Memory B cell (primary cell): ENCODE results near the gene NCOA1.
"Not testable (repeated sequence)": the region's sequence is repeated elsewhere in the genome, so short reads cannot be mapped to it uniquely, and the experiment has no call there.

ENCODE experiments used
- ATAC-seq: fragments of 150-1000 bp; cut with Tn5 transposase; 2 replicates; pipeline ENCODE4 v1.10.0; 2021; ENCODE audit warnings: low read depth, mild to moderate bottlenecking, moderate library complexity
- DNase-seq, 2 donors: peaks; one replicate each; pipeline ENCODE4 v3.0.0; 2022; ENCODE audit warnings: low spot score in 2 of 2
- H3K27ac Mint-ChIP-seq: one replicate; pipeline ENCODE4 v1.8.0; 2022; ENCODE audit warnings: mild to moderate bottlenecking, moderate library complexity, mixed read lengths
- H3K27me3 Mint-ChIP-seq: one replicate; pipeline ENCODE4 v1.8.0; 2022; ENCODE audit warnings: mixed read lengths
- H3K36me3 Mint-ChIP-seq: one replicate; pipeline ENCODE4 v1.8.0; 2022; ENCODE audit warnings: mild to moderate bottlenecking, mixed read lengths
- H3K4me1 Mint-ChIP-seq: one replicate; pipeline ENCODE4 v1.8.0; 2022; ENCODE audit warnings: mixed read lengths
- H3K4me3 Mint-ChIP-seq: one replicate; pipeline ENCODE4 v1.8.0; 2022; ENCODE audit warnings: mild to moderate bottlenecking, moderate library complexity, mixed read lengths
- H3K9me3 Mint-ChIP-seq: one replicate; pipeline ENCODE4 v1.8.0; 2022; ENCODE audit warnings: mixed read lengths

The NCOA1 gene

DNA sequence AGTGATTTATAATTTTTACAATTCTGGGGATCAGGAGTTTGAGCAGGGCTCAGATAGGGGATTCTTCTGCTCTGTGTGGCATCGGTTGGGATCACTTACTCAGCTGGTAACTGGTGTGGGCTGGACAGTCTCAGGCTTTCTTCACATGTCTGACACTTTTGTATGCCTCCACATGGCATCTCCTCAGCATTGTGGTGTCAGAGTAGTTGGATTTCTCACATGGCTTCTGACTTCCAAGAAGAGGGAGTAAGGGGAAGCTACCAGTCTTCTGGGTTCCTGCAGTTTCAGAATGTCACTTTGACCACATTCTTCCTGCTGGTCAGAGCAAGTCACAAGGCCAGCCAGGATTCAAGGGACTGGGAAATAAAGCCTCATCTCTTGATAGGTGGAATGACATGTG, 55.6 kb downstream of the NCOA1 start:
- H3K4me3 Mint-ChIP-seq: no peak overlapping the region
- no peak overlapping the region for H3K27ac Mint-ChIP-seq
- H3K4me1 Mint-ChIP-seq: peaks cover 16% of the 10 kb centered on the region
- peaks cover 17% of the 10 kb centered on the region for H3K9me3 Mint-ChIP-seq
- peaks cover 31% of the 10 kb centered on the region for H3K36me3 Mint-ChIP-seq
- DNase-seq (no peak), ATAC-seq (no peak)
- H3K27me3 Mint-ChIP-seq: no peaks in the 10 kb centered on the region

DNA sequence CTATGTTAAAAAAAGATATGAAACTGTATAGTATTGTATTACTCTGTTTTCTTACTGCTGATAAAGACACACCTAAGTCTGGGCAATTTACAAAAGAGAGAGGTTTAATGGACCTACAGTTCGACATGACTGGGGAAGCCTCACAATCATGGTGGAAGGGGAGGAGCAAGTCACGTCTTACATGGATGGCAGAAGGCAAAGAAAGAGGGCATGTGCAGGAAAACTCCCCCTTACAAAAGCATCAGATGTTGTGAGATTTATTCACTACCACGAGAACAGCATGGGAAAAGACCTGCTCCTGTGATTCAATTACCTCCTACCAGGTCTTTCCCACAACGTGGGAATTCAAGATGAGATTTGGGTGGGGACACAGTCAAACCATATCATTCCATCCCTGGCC, 57.0 kb downstream of the NCOA1 start:
- no peak overlapping the region for H3K4me3 Mint-ChIP-seq
- peaks cover 18% of the 10 kb centered on the region for H3K4me1 Mint-ChIP-seq
- H3K27ac Mint-ChIP-seq: no peak overlapping the region
- peaks cover 26% of the 10 kb centered on the region for H3K36me3 Mint-ChIP-seq
- DNase-seq (no peak), ATAC-seq (no peak)
- peaks cover 13% of the 10 kb centered on the region for H3K9me3 Mint-ChIP-seq
- H3K27me3 Mint-ChIP-seq: no peaks in the 10 kb centered on the region

DNA sequence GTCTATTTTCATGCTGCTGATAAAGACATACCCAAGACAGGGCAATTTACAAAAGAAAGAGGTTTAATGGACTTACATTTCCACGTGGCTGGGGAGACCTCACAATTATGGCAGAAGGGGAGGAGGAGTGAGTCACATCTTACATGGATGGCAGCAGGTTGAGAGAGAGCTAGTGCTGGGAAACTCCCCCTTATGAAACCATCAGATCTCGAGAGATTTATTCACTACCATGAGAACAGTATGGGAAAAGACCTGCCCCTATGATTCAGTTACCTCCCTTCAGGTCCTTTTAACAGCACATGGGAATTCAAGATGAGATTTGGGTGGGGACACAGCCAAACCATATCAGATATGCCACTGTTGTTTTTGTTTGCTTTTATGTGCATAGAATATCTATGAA, 59.2 kb downstream of the NCOA1 start:
- not testable (repeated sequence) for ATAC-seq, H3K27ac Mint-ChIP-seq, H3K27me3 Mint-ChIP-seq, H3K4me3 Mint-ChIP-seq, H3K9me3 Mint-ChIP-seq, H3K4me1 Mint-ChIP-seq, DNase-seq
- H3K36me3 Mint-ChIP-seq: peaks cover 21% of the 10 kb centered on the region

DNA sequence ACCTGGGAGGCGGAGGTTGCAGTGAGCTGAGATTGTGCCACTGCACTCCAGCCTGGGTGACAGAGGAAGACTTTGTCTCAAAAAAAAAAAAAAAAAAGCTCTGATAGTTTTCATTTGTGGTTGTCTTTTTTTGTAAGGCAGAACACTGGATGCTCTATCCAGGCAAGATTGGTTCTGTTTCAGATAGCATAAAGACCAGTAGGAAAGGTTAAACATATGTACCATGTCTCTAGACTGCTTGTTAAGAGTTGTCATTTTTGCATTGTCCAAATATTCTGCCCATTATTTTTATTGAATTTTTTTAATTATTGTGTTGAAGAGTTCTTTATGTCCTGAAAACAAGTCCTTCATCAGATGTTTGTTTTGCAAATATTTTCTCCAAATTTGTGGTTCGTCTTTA, 60.0 kb downstream of the NCOA1 start:
- H3K27me3 Mint-ChIP-seq: no peaks in the 10 kb centered on the region
- ATAC-seq (no peak), DNase-seq (no peak)
- no peak overlapping the region for H3K27ac Mint-ChIP-seq
- H3K4me3 Mint-ChIP-seq: no peak overlapping the region
- H3K4me1 Mint-ChIP-seq: peaks cover 12% of the 10 kb centered on the region
- H3K36me3 Mint-ChIP-seq: peaks cover 27% of the 10 kb centered on the region
- peaks cover 8% of the 10 kb centered on the region for H3K9me3 Mint-ChIP-seq

DNA sequence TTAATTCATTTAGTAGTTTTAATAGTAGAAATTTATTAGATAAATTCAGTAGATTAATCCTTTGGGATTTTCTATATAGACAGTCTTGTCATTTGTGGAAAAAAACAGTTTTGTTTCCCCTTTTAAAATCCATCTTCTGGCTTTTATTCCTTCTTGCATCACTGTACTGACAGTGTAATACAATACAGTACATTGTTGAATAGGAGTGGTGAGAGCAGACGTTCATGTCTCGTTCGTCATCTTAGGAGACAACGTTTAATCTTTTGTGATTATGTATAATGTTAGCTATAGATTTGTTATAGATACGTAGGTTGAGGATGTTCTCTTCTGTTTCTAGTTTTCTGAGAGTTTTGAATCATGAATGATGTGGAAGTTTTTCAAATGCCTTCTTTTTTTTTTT, 61.8 kb downstream of the NCOA1 start:
- Mint-ChIP-seq H3K27ac (no peak overlapping the region), H3K36me3 (peaks cover 34% of the 10 kb centered on the region), H3K9me3 (peaks cover 10% of the 10 kb centered on the region), H3K4me3 (no peak overlapping the region), H3K4me1 (peaks cover 18% of the 10 kb centered on the region), H3K27me3 (no peaks in the 10 kb centered on the region)
- DNase-seq: no peak
- no peak for ATAC-seq

DNA sequence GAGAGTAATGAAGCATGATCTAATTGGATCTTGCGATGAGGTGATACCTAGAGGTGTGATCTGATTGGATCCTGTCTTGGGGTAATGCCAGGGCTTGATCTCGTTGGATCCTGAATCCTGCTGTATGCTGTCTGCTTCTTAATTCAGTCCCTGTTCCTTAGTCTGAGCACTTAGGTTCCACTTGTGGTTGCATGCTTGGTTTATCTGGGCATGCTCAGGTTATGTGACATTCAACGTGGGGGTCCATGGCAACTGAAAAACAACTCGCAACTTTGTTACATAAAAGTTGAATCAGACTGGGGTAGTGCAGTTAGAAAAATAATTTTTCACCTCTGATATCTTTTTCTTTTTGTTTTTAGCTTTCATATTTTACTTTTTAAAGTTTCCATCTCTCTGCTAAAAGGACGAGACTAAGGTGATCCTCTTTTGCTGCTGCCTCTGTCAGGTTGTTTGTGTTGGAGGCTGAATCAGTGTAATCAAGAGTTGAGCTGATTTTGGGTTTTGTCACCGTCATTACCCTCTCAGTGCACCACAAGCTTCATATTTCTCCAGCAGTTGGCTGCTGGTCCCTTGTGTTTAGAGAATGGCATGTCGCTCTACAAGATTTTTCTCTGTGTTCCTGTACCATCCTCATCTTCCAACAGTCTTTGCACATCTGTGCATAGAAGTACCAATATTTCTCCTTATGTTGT, 67.9 kb downstream of the NCOA1 start:
- H3K4me1 Mint-ChIP-seq: peaks cover 30% of the 10 kb centered on the region
- H3K9me3 Mint-ChIP-seq: peaks cover 4% of the 10 kb centered on the region
- no peak overlapping the region for H3K27ac Mint-ChIP-seq
- H3K36me3 Mint-ChIP-seq: peaks cover 29% of the 10 kb centered on the region
- H3K4me3 Mint-ChIP-seq: no peak overlapping the region
- H3K27me3 Mint-ChIP-seq: no peaks in the 10 kb centered on the region
- DNase-seq: no peak
- ATAC-seq: no peak

DNA sequence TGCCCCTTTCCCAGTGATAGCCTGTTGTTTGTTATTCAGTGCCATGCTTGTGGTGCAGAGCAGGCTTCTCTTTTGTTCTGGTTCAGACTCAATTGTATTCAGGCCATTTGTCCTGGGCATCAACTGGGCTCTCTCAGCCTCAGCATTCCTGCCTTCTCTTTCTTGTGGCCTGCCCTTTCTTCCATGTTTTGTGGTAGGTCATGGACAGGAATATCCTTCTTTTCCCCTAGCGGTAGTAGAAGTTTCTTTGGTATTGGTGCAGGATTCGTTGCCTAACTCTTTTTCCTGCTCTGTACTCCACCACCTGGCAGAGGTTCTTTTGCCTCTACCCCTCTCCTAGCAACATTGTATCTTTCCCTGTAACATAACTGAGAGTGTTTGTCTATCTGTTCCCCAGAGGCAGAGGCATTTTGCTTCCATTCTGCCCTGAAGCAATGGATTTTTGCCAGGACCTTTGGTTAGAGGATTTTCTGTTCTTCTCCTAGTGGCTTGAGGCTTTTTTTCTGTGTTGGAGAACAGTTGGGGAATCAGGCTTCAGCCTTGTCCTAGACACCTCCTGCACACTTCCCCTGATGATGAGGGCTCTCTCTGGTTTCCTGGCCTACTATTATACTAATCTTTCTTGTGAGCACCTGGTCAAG, 68.5 kb downstream of the NCOA1 start:
- H3K4me3 Mint-ChIP-seq: no peak overlapping the region
- H3K27ac Mint-ChIP-seq: no peak overlapping the region
- peaks cover 4% of the 10 kb centered on the region for H3K9me3 Mint-ChIP-seq
- peaks cover 33% of the 10 kb centered on the region for H3K36me3 Mint-ChIP-seq
- DNase-seq (no peak), ATAC-seq (no peak)
- H3K4me1 Mint-ChIP-seq: peaks cover 30% of the 10 kb centered on the region
- H3K27me3 Mint-ChIP-seq: no peaks in the 10 kb centered on the region

DNA sequence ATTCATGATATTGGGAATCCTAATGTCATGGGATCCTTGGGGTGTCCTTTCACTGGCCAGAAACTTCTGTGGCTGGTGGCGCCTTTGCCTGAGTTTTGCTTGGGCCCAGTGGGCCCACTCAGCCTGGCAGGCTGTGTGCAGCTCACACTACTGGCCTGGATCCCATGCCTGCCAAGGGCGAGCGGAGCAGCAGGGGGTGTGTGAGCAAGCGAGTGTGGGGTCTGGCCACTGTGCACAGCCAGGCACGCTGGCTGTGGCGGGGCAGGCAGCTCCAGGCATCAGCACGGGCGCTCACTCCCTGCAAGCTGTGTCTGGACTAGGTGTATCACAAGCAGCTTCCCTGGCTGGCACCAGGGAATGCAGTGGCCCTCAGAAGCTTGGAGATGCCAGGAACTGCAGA, 74.5 kb downstream of the NCOA1 start:
- no peak overlapping the region for H3K4me3 Mint-ChIP-seq
- no peaks in the 10 kb centered on the region for H3K9me3 Mint-ChIP-seq
- H3K27me3 Mint-ChIP-seq: no peaks in the 10 kb centered on the region
- no peak overlapping the region for H3K27ac Mint-ChIP-seq
- peaks cover 19% of the 10 kb centered on the region for H3K36me3 Mint-ChIP-seq
- H3K4me1 Mint-ChIP-seq: peaks cover 5% of the 10 kb centered on the region
- no peak for ATAC-seq
- no peak for DNase-seq

DNA sequence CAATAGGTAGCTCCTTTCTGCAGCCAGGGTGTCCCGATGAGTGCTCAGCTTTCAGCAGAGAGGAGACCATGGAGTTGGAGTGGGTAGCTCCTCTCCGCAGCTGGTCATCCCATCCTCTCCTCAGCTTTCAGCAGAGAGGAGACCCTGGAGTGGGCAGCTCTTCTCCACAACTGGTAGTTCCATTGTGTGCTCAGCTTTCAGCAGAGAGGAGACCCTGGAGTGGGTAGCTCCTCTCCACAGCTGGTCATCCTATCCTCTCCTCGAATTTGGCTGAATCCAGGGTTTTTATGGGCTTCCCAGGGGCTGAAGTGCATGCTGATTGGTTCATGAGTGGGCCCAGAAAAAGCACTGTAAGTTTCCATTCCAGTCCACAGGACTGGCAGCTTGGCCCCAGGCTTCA, 75.2 kb downstream of the NCOA1 start:
- no peak for ATAC-seq
- Mint-ChIP-seq H3K36me3 (peaks cover 20% of the 10 kb centered on the region), H3K27ac (no peak overlapping the region), H3K27me3 (no peaks in the 10 kb centered on the region), H3K4me1 (peaks cover 9% of the 10 kb centered on the region), H3K9me3 (no peaks in the 10 kb centered on the region), H3K4me3 (no peak overlapping the region)
- no peak for DNase-seq

DNA sequence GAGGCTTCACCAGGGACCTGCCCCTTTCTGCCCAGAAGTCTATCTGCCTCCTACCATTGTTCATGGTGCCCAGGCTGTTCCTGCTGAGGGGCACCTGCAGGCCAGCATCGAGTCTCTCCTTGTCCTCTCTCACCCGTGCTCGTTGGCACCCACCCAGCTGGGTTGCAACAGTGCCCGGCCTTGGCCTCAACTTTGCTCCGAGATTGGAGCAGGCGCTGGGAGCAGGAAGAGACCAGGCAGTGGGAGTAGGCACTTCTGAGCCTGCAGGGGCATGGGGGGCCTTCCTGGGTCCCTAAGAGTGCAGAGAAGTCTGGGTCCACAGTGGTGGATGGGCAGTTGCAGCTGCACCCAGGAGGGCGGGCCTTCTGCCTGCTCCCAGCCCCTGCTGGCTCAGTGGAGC, 75.6 kb downstream of the NCOA1 start:
- H3K27ac Mint-ChIP-seq: no peak overlapping the region
- no peaks in the 10 kb centered on the region for H3K27me3 Mint-ChIP-seq
- DNase-seq (no peak), ATAC-seq (no peak)
- peaks cover 20% of the 10 kb centered on the region for H3K36me3 Mint-ChIP-seq
- no peaks in the 10 kb centered on the region for H3K9me3 Mint-ChIP-seq
- no peak overlapping the region for H3K4me3 Mint-ChIP-seq
- H3K4me1 Mint-ChIP-seq: peaks cover 9% of the 10 kb centered on the region

DNA sequence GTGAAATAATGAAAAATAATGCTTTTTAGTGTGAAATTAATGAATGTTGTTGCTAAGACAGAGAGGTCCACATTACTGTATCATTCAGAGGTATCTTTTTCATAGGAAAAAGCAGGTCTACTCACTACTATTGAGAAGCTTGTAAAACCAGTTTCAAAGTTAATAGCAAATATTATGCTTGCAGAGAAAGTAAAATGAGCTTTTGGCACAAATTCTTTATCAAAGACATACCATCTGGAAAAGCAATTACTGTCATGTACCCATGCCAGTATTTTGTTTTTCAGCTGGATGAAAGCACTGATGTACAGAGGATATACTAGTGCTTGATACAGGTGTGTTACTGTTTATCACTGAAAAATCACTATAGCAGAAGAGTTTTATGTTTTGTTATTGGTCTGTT, 77.5 kb downstream of the NCOA1 start:
- Mint-ChIP-seq H3K4me3 (no peak overlapping the region), H3K9me3 (no peaks in the 10 kb centered on the region), H3K27me3 (no peaks in the 10 kb centered on the region), H3K36me3 (peaks cover 21% of the 10 kb centered on the region), H3K4me1 (peaks cover 13% of the 10 kb centered on the region), H3K27ac (no peak overlapping the region)
- ATAC-seq: no peak
- no peak for DNase-seq

DNA sequence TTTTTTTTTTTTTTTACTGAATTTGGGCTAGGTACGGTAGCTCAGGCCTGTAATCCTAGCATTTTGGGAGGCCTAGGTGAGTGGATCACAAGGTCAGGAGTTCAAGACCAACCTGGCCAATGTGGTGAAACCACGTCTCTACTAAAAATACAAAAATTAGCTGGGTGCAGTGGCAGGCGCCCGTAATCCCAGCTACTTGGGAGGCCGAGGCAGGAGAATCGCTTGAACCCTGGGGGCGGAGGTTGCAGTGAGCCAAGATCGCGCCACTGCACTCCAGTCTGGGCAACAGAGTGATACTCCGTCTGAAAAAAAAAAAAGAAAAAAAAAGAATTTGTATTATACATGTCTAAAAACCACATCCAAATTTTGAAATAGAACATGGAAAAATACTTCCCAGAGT, 78.5 kb downstream of the NCOA1 start:
- not testable (repeated sequence) for DNase-seq, H3K27ac Mint-ChIP-seq, H3K4me3 Mint-ChIP-seq, H3K9me3 Mint-ChIP-seq, H3K27me3 Mint-ChIP-seq, ATAC-seq
- peaks cover 13% of the 10 kb centered on the region for H3K4me1 Mint-ChIP-seq
- H3K36me3 Mint-ChIP-seq: peaks cover 18% of the 10 kb centered on the region

DNA sequence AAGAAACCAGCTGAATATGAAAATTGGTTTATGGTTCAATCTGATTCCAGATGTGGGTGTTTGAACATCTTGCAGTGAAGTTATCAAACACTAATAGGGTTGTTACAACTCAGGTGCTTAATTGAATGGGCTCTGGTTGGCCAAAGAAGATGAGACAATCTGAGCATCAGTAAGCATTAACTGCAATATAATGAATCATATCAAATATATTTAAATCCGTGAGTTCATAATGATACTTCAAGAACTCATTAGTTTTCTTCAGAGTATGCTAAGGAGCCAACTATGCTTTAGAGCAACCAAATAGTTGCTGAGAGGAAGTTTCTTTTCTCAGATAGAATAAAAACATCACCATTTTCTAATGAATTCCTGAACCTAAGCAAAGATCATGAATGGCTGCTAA, 79.2 kb downstream of the NCOA1 start:
- peaks cover 13% of the 10 kb centered on the region for H3K4me1 Mint-ChIP-seq
- no peaks in the 10 kb centered on the region for H3K9me3 Mint-ChIP-seq
- ATAC-seq: no peak
- no peak overlapping the region for H3K27ac Mint-ChIP-seq
- no peak for DNase-seq
- H3K4me3 Mint-ChIP-seq: no peak overlapping the region
- H3K27me3 Mint-ChIP-seq: no peaks in the 10 kb centered on the region
- peaks cover 14% of the 10 kb centered on the region for H3K36me3 Mint-ChIP-seq

DNA sequence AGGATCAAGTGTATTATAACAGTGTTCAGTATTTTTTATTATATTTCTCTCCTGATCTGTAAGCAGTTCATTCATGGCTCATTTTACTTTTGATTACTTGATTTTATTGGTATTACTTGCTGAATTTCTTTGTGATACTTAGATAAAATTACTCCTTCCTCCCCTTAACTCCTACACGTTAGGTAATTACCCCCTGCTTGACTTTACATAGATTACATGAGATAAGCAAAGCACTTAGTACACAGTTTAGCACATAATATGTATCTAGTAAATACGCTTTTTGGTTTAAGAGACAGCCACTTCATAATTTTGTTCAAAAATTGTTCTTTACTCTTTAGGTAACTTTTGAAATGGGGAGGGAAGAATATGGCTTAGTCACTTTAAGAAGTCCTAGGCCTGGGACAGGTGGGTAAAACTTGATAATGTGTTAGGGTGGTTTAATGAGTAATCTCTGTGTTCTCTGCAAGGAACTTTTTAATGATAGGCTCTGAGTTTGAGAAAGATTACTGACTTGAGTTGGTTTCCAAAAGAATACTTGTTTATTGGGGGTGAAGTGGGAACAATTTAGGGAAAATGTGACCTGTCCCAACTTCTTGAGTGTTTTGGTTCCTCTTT, 80.9 kb downstream of the NCOA1 start:
- ATAC-seq (no peak), DNase-seq (no peak)
- H3K27ac Mint-ChIP-seq: no peak overlapping the region
- H3K4me1 Mint-ChIP-seq: peaks cover 20% of the 10 kb centered on the region
- peaks cover 5% of the 10 kb centered on the region for H3K36me3 Mint-ChIP-seq
- no peaks in the 10 kb centered on the region for H3K27me3 Mint-ChIP-seq
- H3K4me3 Mint-ChIP-seq: no peak overlapping the region
- H3K9me3 Mint-ChIP-seq: no peaks in the 10 kb centered on the region

DNA sequence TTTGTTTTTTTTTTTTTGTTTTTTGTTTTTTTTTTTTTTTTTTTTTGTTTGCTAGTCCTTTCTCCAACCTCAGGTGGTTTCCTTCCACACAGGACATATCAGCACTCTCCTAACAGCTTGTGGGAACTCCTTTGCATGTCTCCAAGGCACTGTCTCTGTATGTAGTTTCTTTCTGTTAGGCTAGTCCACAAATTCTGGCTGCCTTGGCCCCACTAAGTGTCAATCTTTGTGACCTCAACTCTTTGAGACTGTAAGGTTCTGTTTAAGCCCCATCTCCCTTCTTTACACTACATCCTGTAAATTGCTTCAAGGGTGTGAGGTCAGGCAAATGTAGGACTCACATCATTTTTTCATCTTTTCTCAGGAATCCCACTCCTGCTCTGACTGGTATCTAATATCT, 85.1 kb downstream of the NCOA1 start:
- H3K9me3 Mint-ChIP-seq: no peaks in the 10 kb centered on the region
- H3K4me3 Mint-ChIP-seq: no peak overlapping the region
- peaks cover 39% of the 10 kb centered on the region for H3K4me1 Mint-ChIP-seq
- no peaks in the 10 kb centered on the region for H3K27me3 Mint-ChIP-seq
- peaks cover 3% of the 10 kb centered on the region for H3K36me3 Mint-ChIP-seq
- no peak overlapping the region for H3K27ac Mint-ChIP-seq
- ATAC-seq (no peak), DNase-seq (no peak)
